HG02571 (cell line): Measurements from ENCODE around the gene FN1.
"Not testable (repeated sequence)": the region's sequence is repeated elsewhere in the genome, so short reads cannot be mapped to it uniquely, and the experiment has no call there.

Source experiments
- ATAC-seq: cut with Tn5 transposase; IDR thresholded peaks from one replicate; pipeline ENCODE4 v1.9.1; 2021; ENCODE audit warnings: mild to moderate bottlenecking, moderate library complexity; ENCODE audit not compliant: unreplicated experiment

The FN1 gene

GRCh38 chr2:215369181-215369760 is 66.6 kb downstream of the FN1 start:
- no peak for ATAC-seq

- ATAC-seq: no peak
Observed at GRCh38 chr2:215368493-215368809, 67.4 kb downstream of the FN1 start.

GRCh38 chr2:215367662-215368492 is 68.0 kb downstream of the FN1 start:
- no peak for ATAC-seq

GRCh38 chr2:215366440-215367032 is 69.3 kb downstream of the FN1 start:
- ATAC-seq: no peak

- no peak for ATAC-seq
Observed at GRCh38 chr2:215365184-215365658, 70.6 kb downstream of the FN1 start.

- ATAC-seq: no peak
Observed at GRCh38 chr2:215364157-215365155, 71.4 kb downstream of the FN1 start.

- ATAC-seq: no peak
Observed at GRCh38 chr2:215363461-215364156, 72.3 kb downstream of the FN1 start.

- no peak for ATAC-seq
Observed at GRCh38 chr2:215363039-215363438, 72.8 kb downstream of the FN1 start.

GRCh38 chr2:215362562-215362904 is 73.3 kb downstream of the FN1 start:
- ATAC-seq: no peak

GRCh38 chr2:215361876-215362561 is 73.8 kb downstream of the FN1 start:
- no peak for ATAC-seq

- ATAC-seq: no peak
Observed at GRCh38 chr2:215361211-215361875, 74.5 kb downstream of the FN1 start.

- no peak for ATAC-seq
Observed at GRCh38 chr2:215360596-215360995, 75.3 kb downstream of the FN1 start.

GRCh38 chr2:215360059-215360458 is 75.8 kb downstream of the FN1 start:
- not testable (repeated sequence) for ATAC-seq

GRCh38 chr2:215359576-215359922 is 76.3 kb downstream of the FN1 start:
- no peak for ATAC-seq

- no peak for ATAC-seq
Observed at GRCh38 chr2:215358891-215359575, 76.8 kb downstream of the FN1 start.

GRCh38 chr2:215358312-215358845 is 77.5 kb downstream of the FN1 start:
- ATAC-seq: no peak

GRCh38 chr2:215357660-215358059 is 78.2 kb downstream of the FN1 start:
- no peak for ATAC-seq

- ATAC-seq: no peak
Observed at GRCh38 chr2:215356948-215357461, 78.9 kb downstream of the FN1 start.
